Trophoblast cell (in vitro differentiated cells and primary cell): ENCODE data around the gene KCND3.

Source experiments
- DNase-seq, 2 donors: peaks; one replicate each; pipeline ENCODE4 v3.0.0-alpha.2; 2016
- H2AFZ ChIP-seq: 2 replicates; pipeline ENCODE4 v1.6.1; 2013; ENCODE audit warnings: low read length, moderate library complexity, mild to moderate bottlenecking; ENCODE audit not compliant: insufficient read depth, poor library complexity
- H2AK5ac ChIP-seq: 2 replicates; pipeline ENCODE4 v1.6.1; 2013; ENCODE audit warnings: mild to moderate bottlenecking, low read length
- H2BK120ac ChIP-seq: 2 replicates; pipeline ENCODE4 v1.6.1; 2013; ENCODE audit warnings: low read length, mild to moderate bottlenecking, moderate library complexity; ENCODE audit not compliant: insufficient read depth, poor library complexity
- H2BK12ac ChIP-seq: 2 replicates; pipeline ENCODE4 v1.6.1; 2013; ENCODE audit warnings: mild to moderate bottlenecking, low read length, moderate library complexity
- H2BK5ac ChIP-seq: 2 replicates; pipeline ENCODE4 v1.6.1; 2013; ENCODE audit warnings: low read length, low read depth, moderate library complexity, mild to moderate bottlenecking; ENCODE audit not compliant: poor library complexity
- H3K14ac ChIP-seq: 2 replicates; pipeline ENCODE4 v1.6.1; 2013; ENCODE audit warnings: mild to moderate bottlenecking, low read length
- H3K18ac ChIP-seq: 2 replicates; pipeline ENCODE4 v1.6.1; 2013; ENCODE audit warnings: mild to moderate bottlenecking, low read length
- H3K23ac ChIP-seq: 2 replicates; pipeline ENCODE4 v1.6.1; 2013; ENCODE audit warnings: low read length
- H3K27ac ChIP-seq: 2 replicates; pipeline ENCODE4 v1.5.1; 2013; ENCODE audit warnings: low read depth, mild to moderate bottlenecking, inconsistent platforms, low read length, moderate library complexity
- H3K27me3 ChIP-seq: 2 replicates; pipeline ENCODE4 v1.6.1; 2013; ENCODE audit warnings: inconsistent platforms, mild to moderate bottlenecking, low read length, moderate library complexity; ENCODE audit not compliant: insufficient read depth
- H3K36me3 ChIP-seq, 2 experiments: 1 replicate in 1 of 2; 2 replicates in 1 of 2; pipeline ENCODE4 v1.6.1; 2013; ENCODE audit warnings: low read length in 2 of 2, mild to moderate bottlenecking in 2 of 2, moderate library complexity in 1 of 2; ENCODE audit not compliant: insufficient read depth in 2 of 2, control insufficient read depth in 1 of 2
- H3K4ac ChIP-seq: 2 replicates; pipeline ENCODE4 v1.6.1; 2013; ENCODE audit warnings: low read depth, mild to moderate bottlenecking, low read length, moderate library complexity
- H3K4me1 ChIP-seq, 2 experiments: 1 replicate in 1 of 2; 2 replicates in 1 of 2; pipeline ENCODE4 v1.6.1; 2013; ENCODE audit warnings: low read length in 2 of 2, mild to moderate bottlenecking in 2 of 2, moderate library complexity in 1 of 2; ENCODE audit not compliant: insufficient read depth in 2 of 2, control insufficient read depth in 1 of 2
- H3K4me2 ChIP-seq: 2 replicates; pipeline ENCODE4 v1.6.1; 2013; ENCODE audit warnings: inconsistent platforms, mild to moderate bottlenecking, low read length, moderate library complexity
- H3K4me3 ChIP-seq: 2 replicates; pipeline ENCODE4 v1.5.1; 2013; ENCODE audit warnings: mild to moderate bottlenecking, low read depth, low read length, inconsistent platforms
- H3K79me1 ChIP-seq: one replicate; pipeline ENCODE4 v1.6.1; 2013; ENCODE audit warnings: low read length
- H3K79me2 ChIP-seq: 2 replicates; pipeline ENCODE4 v1.6.1; 2013; ENCODE audit warnings: low read length, mild to moderate bottlenecking; ENCODE audit not compliant: control insufficient read depth, insufficient read depth, poor library complexity
- H3K9ac ChIP-seq: 2 replicates; pipeline ENCODE4 v1.6.1; 2013; ENCODE audit warnings: mild to moderate bottlenecking, low read length
- H3K9me3 ChIP-seq: 2 replicates; pipeline ENCODE4 v1.6.1; 2013; ENCODE audit warnings: low read depth, mild to moderate bottlenecking, control low read depth, inconsistent platforms, low read length; ENCODE audit not compliant: insufficient read depth
- H4K12ac ChIP-seq: 2 replicates; pipeline ENCODE4 v1.6.1; 2013; ENCODE audit warnings: low read depth, mild to moderate bottlenecking, low read length, moderate library complexity
- H4K8ac ChIP-seq: 2 replicates; pipeline ENCODE4 v1.6.1; 2013; ENCODE audit warnings: low read depth, mild to moderate bottlenecking, low read length, moderate library complexity
- H4K91ac ChIP-seq: one replicate; pipeline ENCODE4 v1.6.1; 2013; ENCODE audit warnings: low read depth, mild to moderate bottlenecking, low read length, moderate library complexity
- WGBS: extraction: QIAGEN DNeasy Blood & Tissue Kit; methylation state at CpG from one replicate; pipeline ENCODE4 v1.1.7; 2013; ENCODE audit warnings: missing lambda C conversion rate; ENCODE audit not compliant: insufficient read length, insufficient coverage; ENCODE audit errors: extremely low coverage; 5-methylcytosine and 5-hydroxymethylcytosine counted together

KCND3 gene

GRCh38 chr1:111980686-111981085, 8.8 kb downstream of the KCND3 start:
- Histone ChIP-seq H3K9me3 (peaks cover 2% of the 10 kb centered on the region), H4K8ac (no peak overlapping the region), H2AK5ac (no peak overlapping the region), H3K4ac (no peak overlapping the region), H2BK12ac (no peak overlapping the region), H2BK120ac (no peak overlapping the region), H4K12ac (no peak overlapping the region), H3K23ac (no peak overlapping the region), H3K9ac (no peak overlapping the region), H3K14ac (no peak overlapping the region), H3K79me1 (no peaks in the 10 kb centered on the region), H3K27ac (no peak overlapping the region), H3K4me3 (no peak overlapping the region), H4K91ac (no peak overlapping the region), H3K18ac (no peak overlapping the region), H3K36me3 (no peaks in the 10 kb centered on the region), H2AFZ (no peak overlapping the region), H3K27me3 (no peaks in the 10 kb centered on the region), H3K4me2 (no peak overlapping the region), H3K4me1 (no peaks in the 10 kb centered on the region), H3K79me2 (no peaks in the 10 kb centered on the region), H2BK5ac (no peak overlapping the region)
- no CpG with 5 or more reads among the region's 6 CpGs for WGBS
- DNase-seq: no peak

- no peak overlapping the region for H3K27ac ChIP-seq
- no peak overlapping the region for H2AFZ ChIP-seq
- no peak overlapping the region for H3K9ac ChIP-seq
- H4K91ac ChIP-seq: no peak overlapping the region
- H3K9me3 ChIP-seq: peaks cover 2% of the 10 kb centered on the region
- no peaks in the 10 kb centered on the region for H3K4me1 ChIP-seq
- no peaks in the 10 kb centered on the region for H3K36me3 ChIP-seq
- H2BK5ac ChIP-seq: no peak overlapping the region
- no peak overlapping the region for H3K23ac ChIP-seq
- WGBS: no CpG with 5 or more reads among the region's 1 CpG
- no peak for DNase-seq
- H3K18ac ChIP-seq: no peak overlapping the region
- H3K27me3 ChIP-seq: no peaks in the 10 kb centered on the region
- no peak overlapping the region for H3K4me2 ChIP-seq
- no peak overlapping the region for H3K4me3 ChIP-seq
- H3K4ac ChIP-seq: no peak overlapping the region
- no peak overlapping the region for H3K14ac ChIP-seq
- no peaks in the 10 kb centered on the region for H3K79me1 ChIP-seq
- H3K79me2 ChIP-seq: no peaks in the 10 kb centered on the region
- no peak overlapping the region for H2BK120ac ChIP-seq
- H4K8ac ChIP-seq: no peak overlapping the region
- H2AK5ac ChIP-seq: no peak overlapping the region
- no peak overlapping the region for H2BK12ac ChIP-seq
- H4K12ac ChIP-seq: no peak overlapping the region
Measured at GRCh38 chr1:111978695-111979094, 10.8 kb downstream of the KCND3 start.

- Histone ChIP-seq H3K9me3 (no peaks in the 10 kb centered on the region), H2BK5ac (no peak overlapping the region), H3K14ac (no peak overlapping the region), H2BK12ac (no peak overlapping the region), H3K4ac (no peak overlapping the region), H4K91ac (no peak overlapping the region), H3K27ac (no peak overlapping the region), H3K18ac (no peak overlapping the region), H3K4me1 (no peaks in the 10 kb centered on the region), H3K27me3 (no peaks in the 10 kb centered on the region), H3K4me3 (no peak overlapping the region), H4K8ac (no peak overlapping the region), H3K36me3 (no peaks in the 10 kb centered on the region), H2AK5ac (no peak overlapping the region), H2AFZ (no peak overlapping the region), H3K23ac (no peak overlapping the region), H3K79me1 (no peaks in the 10 kb centered on the region), H3K79me2 (no peaks in the 10 kb centered on the region), H2BK120ac (no peak overlapping the region), H3K9ac (no peak overlapping the region), H3K4me2 (no peak overlapping the region), H4K12ac (no peak overlapping the region)
- no CpG with 5 or more reads among the region's 9 CpGs for WGBS
- no peak for DNase-seq
Measured at GRCh38 chr1:111977378-111977777, 12.1 kb downstream of the KCND3 start.

GRCh38 chr1:111976842-111977241, 12.6 kb downstream of the KCND3 start:
- no peaks in the 10 kb centered on the region for H3K27me3 ChIP-seq
- no peak overlapping the region for H3K4me3 ChIP-seq
- DNase-seq: no peak
- H3K9ac ChIP-seq: no peak overlapping the region
- H3K27ac ChIP-seq: no peak overlapping the region
- no peak overlapping the region for H4K8ac ChIP-seq
- H3K18ac ChIP-seq: no peak overlapping the region
- no peak overlapping the region for H3K23ac ChIP-seq
- no peak overlapping the region for H2AK5ac ChIP-seq
- H3K4me2 ChIP-seq: no peak overlapping the region
- no peaks in the 10 kb centered on the region for H3K4me1 ChIP-seq
- H3K36me3 ChIP-seq: no peaks in the 10 kb centered on the region
- no peak overlapping the region for H4K91ac ChIP-seq
- H2BK12ac ChIP-seq: no peak overlapping the region
- no peak overlapping the region for H4K12ac ChIP-seq
- no peaks in the 10 kb centered on the region for H3K79me1 ChIP-seq
- no peaks in the 10 kb centered on the region for H3K79me2 ChIP-seq
- H3K14ac ChIP-seq: no peak overlapping the region
- no peak overlapping the region for H3K4ac ChIP-seq
- no peaks in the 10 kb centered on the region for H3K9me3 ChIP-seq
- H2AFZ ChIP-seq: no peak overlapping the region
- no peak overlapping the region for H2BK5ac ChIP-seq
- WGBS: no CpG with 5 or more reads among the region's 3 CpGs
- H2BK120ac ChIP-seq: no peak overlapping the region
